ENCODE measurements around the gene ANKRD53.

ANKRD53 gene

DNA sequence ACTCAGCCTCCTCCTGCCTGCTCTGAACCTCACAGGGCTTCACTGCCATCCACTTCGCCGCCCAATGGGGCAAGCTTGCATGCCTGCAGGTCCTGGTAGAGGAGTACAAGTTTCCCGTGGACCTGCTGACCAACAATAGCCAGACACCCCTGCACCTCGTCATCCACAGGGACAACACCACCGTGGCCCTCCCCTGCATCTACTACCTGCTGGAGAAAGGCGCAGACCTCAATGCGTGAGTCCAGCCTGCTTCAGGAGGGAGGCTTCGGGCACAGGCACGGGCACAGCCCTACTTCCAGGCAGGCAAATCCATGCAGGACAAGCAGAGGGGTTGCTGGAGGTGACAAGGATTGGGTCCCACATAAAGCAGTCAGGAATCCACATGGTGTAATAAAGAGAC lies 1.2 kb downstream of the ANKRD53 start:
- TF ChIP-seq ZNF8 (CRISPR knock-in tag; IDR thresholded peaks at IDR 0.05) (no peak), POU6F1 (CRISPR knock-in tag; IDR thresholded peaks at IDR 0.05; ENCODE audit: borderline replicate concordance, low read depth) (no peak), TCF4 (CRISPR knock-in tag; IDR thresholded peaks at IDR 0.05; ENCODE audit: borderline replicate concordance) (no peak), CREB5 (CRISPR knock-in tag; IDR thresholded peaks at IDR 0.05; ENCODE audit: low read depth) (no peak), RARB (CRISPR knock-in tag; IDR thresholded peaks at IDR 0.05) (no peak), ZFP3 (CRISPR knock-in tag; IDR thresholded peaks at IDR 0.05) (no peak), TOX (CRISPR knock-in tag; IDR thresholded peaks at IDR 0.05; ENCODE audit: borderline replicate concordance) (no peak), ZNF70 (CRISPR knock-in tag; IDR thresholded peaks at IDR 0.05) (no peak), ZNF565 (CRISPR knock-in tag; conservative IDR thresholded peaks at IDR 0.05; ENCODE audit: low read depth) (no peak), ZC3H10 (CRISPR knock-in tag; IDR thresholded peaks at IDR 0.05) (no peak), ISL1 (CRISPR knock-in tag; IDR thresholded peaks at IDR 0.05) (no peak)
- TF ChIP-seq, protein P1, sequence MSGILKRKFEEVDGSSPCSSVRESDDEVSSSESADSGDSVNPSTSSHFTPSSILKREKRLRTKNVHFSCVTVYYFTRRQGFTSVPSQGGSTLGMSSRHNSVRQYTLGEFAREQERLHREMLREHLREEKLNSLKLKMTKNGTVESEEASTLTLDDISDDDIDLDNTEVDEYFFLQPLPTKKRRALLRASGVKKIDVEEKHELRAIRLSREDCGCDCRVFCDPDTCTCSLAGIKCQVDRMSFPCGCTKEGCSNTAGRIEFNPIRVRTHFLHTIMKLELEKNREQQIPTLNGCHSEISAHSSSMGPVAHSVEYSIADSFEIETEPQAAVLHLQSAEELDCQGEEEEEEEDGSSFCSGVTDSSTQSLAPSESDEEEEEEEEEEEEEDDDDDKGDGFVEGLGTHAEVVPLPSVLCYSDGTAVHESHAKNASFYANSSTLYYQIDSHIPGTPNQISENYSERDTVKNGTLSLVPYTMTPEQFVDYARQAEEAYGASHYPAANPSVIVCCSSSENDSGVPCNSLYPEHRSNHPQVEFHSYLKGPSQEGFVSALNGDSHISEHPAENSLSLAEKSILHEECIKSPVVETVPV (CRISPR knock-in tag; IDR thresholded peaks at IDR 0.05): no peak
- no peak for ATAC-seq

DNA sequence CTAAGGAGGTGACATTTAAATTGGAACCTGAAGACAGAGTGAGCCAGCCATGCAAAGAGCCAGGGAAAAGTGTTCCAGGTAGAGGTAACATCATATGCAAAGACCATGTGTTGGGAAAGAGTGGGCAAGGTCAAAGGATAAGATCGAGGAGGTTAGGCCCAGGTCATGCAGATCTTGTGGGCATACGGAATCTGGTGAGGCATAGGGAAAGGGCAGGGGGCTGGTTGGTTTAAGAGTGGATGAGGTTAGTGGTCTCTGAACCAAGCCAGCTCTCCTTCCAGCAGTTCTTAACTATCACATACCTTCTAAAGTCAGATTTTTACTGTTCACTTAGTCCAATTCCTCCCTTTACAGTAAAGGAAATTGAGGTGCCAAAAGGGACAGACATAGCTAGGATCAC lies 3.0 kb downstream of the ANKRD53 start:
- ATAC-seq: no peak
- TF ChIP-seq ZFP3 (CRISPR knock-in tag; IDR thresholded peaks at IDR 0.05) (no peak), ZC3H10 (CRISPR knock-in tag; IDR thresholded peaks at IDR 0.05) (no peak), ZNF70 (CRISPR knock-in tag; IDR thresholded peaks at IDR 0.05) (no peak), ZNF565 (CRISPR knock-in tag; conservative IDR thresholded peaks at IDR 0.05; ENCODE audit: low read depth) (no peak)

- TF ChIP-seq ZNF8 (CRISPR knock-in tag; IDR thresholded peaks at IDR 0.05) (no peak), POU6F1 (CRISPR knock-in tag; IDR thresholded peaks at IDR 0.05; ENCODE audit: borderline replicate concordance, low read depth) (no peak), ZC3H10 (CRISPR knock-in tag; IDR thresholded peaks at IDR 0.05) (no peak), ZNF565 (CRISPR knock-in tag; conservative IDR thresholded peaks at IDR 0.05; ENCODE audit: low read depth) (no peak), ZNF70 (CRISPR knock-in tag; IDR thresholded peaks at IDR 0.05) (no peak), CREB5 (CRISPR knock-in tag; IDR thresholded peaks at IDR 0.05; ENCODE audit: low read depth) (no peak), ARNTL (CRISPR knock-in tag; IDR thresholded peaks at IDR 0.05; ENCODE audit: borderline replicate concordance, low read depth) (no peak), SNAI2 (CRISPR knock-in tag; IDR thresholded peaks at IDR 0.05) (no peak), ESRRG (CRISPR knock-in tag; IDR thresholded peaks at IDR 0.05) (no peak), PPARA (CRISPR knock-in tag; IDR thresholded peaks at IDR 0.05; ENCODE audit: borderline replicate concordance) (no peak), GLIS3 (CRISPR knock-in tag; IDR thresholded peaks at IDR 0.05) (no peak), ISL1 (CRISPR knock-in tag; IDR thresholded peaks at IDR 0.05) (no peak), ZFP30 (CRISPR knock-in tag; IDR thresholded peaks at IDR 0.05) (no peak)
- TF ChIP-seq, protein P1 (CRISPR knock-in tag; IDR thresholded peaks at IDR 0.05): no peak
Measured at GRCh38 chr2:70981866-70982810, 3.7 kb downstream of the ANKRD53 start.

More at GRCh38 chr2:70981866-70982810, 3.7 kb downstream of the ANKRD53 start:
- no peak for ATAC-seq
